HG03097 (cell line): Measurements from ENCODE around the gene LECT2.

Source experiments
- ATAC-seq: cut with Tn5 transposase; IDR thresholded peaks from one replicate; pipeline ENCODE4 v1.9.1; 2021; ENCODE audit not compliant: unreplicated experiment, low FRiP score

Gene LECT2

DNA sequence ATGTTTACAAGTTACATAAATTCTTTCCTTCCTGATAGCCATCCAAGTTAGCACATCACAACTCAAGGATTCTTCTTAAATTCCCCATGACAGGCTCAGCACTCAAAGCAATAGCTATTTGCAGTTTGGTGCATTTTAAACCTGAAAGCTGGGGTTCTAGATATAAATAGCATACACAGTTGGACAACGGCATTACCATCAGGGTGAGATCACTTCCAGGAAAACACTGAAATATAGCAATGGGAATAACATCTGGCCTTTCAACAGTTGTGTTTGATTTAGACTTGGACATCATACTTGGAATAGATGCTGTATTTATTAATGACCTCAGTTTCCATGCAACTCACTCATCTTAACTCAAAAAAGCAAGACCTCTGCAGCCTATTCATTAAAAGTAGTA, 24.7 kb upstream of the LECT2 start:
- ATAC-seq: no peak

DNA sequence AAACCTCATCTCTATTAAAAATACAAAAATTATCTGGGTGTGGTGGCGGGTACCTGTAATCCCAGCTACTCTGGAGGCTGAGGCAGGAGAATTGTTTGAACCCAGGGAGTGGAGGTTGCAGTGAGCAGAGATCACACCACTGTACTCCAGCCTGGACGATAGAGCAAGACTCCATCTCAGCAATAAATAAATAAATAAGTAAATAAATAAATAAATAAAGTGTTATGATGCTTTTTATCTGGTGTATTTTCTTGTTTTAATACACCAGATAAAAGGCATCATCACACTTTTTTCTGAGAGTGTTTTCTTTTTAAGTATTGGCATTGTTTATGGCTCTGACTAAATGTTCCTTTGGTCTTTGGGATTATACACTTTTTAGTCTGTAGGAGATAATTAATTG, 24.2 kb upstream of the LECT2 start:
- no peak for ATAC-seq

DNA sequence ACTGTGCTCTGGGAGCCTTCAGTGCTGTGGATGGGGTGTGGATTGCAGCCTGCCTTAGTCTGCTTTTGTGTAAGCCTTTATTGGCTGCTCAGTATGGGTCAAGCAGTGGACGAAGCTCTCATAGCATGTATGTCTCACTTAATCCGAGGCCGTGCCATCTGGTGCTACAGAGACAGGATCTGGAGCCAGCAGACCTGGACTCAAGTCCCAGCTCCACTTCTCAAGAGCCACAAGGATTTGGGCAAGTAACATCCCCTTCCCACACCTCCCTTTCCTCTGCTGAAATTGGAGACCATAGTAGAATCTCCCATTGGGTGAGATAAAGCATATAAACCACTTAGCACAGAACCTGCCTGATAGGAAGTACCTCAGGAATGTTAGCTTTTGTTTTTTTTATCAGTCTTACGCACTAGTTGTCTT, 23.4 kb upstream of the LECT2 start:
- no peak for ATAC-seq

DNA sequence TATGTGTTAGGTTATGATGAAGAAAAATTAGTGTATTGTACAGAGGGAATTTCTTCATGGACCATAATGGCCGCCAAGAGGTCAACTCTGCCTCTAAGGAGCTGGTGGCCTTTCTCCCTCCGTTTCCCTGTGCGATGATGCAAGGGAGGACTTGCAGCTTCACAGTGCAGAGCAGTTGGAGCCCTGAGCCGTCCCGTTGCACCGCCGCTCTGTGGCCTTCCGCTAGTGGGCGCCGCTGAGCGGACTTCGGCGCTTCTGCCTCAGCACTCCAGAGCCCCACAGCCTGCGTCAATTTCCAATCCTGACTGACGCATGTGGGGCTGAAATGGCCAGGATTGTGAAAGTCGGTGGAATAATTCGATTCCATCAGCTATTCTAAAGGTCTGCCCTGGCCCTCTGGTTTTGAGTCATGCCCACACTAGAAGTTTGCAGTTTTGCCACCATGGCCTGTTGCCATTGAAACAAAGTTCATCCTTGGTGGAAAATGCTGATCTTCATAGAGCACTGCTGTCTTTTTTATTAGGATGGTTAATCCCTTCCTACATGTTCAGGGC, 22.7 kb upstream of the LECT2 start:
- ATAC-seq: no peak

DNA sequence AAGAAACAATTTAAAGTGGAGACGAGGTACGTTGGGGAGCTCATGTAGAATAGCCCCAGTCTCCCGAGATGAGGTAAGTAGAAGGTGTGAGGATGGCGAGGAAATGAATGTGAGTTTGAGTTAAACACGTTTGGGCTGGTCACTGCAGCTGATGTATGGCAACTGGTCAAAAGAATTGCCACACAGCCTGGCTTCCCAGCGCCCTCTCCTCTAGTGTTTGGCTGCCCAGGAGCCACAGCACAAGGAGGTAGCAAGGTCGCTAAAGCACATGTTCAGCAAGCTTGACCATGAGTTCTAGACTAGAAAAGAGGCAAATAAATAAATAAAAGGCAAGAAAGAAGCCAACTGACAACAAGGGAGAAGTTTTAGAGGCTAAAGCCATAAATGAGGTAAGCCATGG, 21.4 kb upstream of the LECT2 start:
- ATAC-seq: no peak

DNA sequence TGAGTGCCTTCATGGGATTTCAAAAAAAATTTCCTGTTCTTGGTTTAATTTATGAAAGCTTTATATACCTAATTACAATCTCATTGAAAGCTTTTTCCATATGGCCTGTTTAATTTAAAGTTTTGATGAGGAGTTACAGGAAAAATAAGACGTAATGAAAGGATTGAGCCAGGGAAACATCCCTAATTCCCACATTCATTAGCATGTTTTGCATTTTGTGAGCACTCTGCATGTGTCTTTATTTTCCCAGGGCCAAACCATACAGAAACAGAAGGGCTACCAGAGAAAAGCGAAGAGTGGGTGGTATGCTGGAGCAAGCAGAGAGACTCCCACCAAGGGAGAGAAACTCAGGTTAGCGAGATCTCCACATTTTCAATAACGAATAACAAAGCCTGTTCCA, 20.3 kb upstream of the LECT2 start:
- ATAC-seq: no peak

DNA sequence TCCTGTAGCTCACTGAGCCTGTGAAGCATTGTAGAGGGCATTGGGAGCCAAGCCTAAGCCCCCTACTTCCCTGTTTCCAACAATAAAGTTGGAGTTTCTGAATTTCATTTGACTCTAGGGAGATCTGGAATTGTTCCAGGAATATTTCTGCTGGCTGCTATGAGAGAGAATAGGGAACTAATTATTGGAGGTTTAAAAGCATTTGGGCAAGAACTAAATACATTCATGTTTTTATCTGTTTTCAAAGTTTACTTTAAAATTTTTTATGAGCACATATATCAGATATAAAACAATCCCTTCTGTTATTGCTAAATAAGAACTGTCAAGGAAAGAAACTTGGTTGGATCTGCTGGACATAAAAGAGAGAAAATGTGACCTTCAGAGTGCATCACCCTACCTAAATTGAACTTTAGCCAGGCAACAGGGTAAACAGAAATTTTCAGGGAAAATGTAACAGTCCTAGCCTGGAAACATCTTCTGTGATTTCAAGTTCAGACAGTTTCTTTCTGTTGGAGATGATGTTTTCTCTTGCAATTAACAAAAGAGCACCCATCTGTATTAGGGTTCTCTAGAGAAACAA, 19.3 kb upstream of the LECT2 start:
- ATAC-seq: no peak

DNA sequence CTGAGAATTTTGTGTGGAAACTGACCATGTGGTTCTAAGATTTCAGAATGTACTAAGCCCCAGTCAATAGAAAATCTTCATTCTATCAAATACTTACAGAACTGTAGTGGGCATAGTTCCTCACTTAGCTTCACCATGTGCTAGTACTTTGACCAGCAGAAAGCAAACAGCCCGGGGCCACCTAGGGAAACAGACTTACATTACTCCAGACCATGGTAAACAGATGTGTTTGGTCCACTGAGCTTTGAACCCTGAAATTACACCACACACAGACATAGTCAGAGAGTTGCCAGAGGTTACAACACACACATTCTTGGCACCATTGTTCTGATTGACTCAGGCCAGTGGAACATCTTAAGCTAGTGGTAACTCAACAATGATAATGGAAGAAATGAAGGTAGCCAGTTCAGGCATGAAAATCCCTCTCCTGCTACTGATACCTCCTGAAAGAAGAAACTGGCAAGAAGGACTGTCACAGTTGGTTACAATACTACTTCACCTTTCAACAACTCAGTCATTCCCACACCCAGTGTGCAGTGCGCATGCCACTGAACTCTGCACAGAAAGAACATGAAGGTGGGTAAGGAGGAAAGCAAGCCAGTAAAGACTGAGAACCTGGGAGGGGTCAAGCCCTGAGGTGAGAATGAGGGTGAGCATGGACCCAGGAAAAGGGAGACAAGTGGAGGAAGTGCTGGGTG, 18.7 kb upstream of the LECT2 start:
- no peak for ATAC-seq

DNA sequence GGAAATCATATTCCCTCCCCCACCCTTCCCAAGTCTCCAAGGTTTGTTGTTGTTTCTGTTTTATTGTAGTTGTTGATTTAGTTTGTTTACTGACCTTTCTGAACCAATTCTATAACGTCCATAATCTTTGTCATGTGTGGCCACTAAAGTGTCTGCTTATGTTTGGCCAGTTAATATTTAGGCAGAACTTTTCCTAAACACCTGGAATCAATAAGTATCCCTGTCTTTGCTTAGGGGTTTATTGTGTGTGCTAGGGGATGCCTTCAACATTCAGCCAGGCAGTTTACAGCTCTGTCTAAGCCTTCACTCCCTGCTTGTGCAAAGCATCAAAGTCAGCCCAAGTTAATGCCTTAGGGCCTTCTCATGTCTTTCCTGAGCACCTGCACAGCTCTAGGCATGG, 16.9 kb upstream of the LECT2 start:
- no peak for ATAC-seq

DNA sequence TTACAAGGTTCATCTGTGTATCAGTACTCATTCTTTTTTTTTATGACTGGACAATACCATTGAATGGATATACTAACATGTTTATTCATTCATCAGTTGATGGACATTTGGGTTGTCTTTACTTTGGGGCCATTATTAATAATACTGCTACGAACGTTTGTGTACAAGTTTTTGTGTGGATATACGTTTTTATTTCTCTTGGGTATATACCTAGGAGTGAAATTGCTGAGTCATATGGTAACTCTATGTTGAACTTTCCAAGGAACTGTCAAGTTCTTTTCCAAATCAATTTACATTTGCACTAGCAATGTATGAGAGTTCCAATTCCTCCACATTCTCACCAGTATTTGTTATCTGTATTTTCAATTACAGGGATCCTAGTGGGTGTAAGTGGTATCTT, 12.0 kb upstream of the LECT2 start:
- ATAC-seq: no peak

DNA sequence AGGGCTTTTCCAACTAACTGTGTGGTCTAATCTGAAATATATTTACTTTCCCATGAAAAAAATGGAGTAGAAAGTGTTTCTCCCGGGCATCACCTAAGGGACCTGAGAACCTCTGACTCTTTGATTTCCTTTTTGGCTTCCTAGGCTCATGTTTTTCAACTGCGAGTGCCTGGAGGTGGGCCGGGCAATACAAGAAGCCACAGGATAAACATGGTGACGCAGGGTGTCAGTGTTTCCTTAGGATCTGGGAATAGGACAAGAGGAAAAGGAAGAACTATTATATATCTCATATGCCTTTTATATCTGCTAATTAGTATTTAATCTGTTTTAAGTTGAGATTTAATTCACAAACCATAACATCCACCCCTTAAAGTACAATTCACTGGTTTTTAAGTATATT, 11.4 kb upstream of the LECT2 start:
- ATAC-seq: no peak

DNA sequence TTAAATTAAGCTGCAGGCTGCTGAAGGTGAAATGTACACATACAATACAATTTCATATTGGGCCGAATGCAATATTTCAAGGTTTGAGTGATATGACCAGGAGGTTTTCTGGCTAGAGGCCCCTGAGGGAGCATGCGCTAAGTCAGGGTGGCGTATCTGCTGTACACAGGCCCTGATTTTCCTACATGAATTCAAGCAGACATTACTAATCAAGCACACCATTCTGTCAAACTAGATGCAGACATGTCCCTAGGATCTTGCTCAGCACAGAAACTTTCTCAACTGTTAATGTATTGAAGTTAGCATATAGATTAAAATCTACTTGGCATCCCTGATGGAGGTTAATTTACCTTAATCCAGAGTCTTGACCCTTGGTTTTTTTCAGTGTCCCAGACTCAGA, 10.7 kb upstream of the LECT2 start:
- ATAC-seq: no peak

DNA sequence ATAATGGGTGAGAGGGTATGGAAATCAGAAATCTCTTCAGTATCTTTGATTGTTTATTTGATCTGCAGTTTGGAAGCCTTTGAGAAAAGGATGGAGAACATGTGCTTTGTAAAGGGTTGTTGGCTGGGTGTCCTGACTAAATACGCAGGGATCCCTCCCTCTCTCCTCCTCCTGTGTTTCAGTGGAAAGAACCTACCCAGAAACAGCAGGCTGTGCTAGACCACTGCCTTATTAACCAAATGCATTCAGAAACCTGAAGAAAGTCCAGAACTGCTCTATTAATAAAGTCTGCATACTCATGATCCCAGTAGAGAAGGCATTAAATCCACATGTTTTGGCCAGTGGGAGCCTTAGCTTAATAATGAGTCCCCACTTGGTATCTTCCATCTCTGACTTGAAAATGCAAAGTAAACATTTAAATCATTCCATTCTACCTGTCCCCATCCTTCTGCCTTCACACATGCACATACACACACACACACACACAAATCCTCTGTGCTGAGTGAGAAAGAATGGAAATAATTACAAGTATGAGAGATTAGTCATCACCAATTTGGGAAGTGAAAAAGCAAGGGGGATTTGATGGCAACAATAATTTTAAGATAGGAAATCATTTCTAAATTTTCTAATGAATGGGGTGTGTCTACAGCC, 10.0 kb upstream of the LECT2 start:
- no peak for ATAC-seq

DNA sequence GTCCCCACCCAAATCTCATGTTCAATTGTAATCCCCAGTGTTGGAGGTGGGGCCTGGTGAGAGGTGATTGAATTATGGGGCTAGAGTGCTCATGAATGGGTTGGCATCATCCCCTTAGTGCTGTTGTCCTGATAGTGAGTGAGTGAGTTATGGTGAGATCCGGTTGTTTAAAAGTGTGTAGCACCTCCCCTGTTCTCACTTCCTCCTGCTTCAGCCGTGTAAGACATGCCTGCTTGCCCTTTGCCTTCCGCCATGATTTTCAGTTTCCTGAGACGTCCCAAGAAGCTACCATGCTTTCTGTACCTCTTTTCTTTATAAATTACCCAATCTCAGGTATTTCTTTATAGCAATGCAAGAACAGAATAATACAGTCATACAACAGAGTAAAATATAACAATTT, 742 bp upstream of the LECT2 start:
- no peak for ATAC-seq

DNA sequence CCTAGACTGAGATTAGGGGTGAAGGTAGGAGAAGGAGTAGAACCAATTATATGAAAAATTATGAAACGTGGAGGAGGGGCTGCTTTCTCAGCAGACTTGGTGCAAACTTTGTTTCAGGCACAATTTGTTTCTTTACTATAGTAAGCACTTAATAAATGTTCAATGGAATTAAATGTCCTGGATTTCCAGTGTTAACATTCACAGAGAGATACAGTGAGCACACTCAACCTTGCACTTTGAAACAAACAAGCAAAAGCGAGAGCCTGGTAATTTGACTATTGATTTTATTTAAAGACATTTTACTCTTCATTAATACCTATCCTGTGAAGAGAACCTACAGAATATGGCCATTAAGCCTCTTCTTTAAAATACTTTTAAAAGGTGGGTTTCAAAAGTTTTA, 933 bp downstream of the LECT2 start:
- ATAC-seq: no peak

DNA sequence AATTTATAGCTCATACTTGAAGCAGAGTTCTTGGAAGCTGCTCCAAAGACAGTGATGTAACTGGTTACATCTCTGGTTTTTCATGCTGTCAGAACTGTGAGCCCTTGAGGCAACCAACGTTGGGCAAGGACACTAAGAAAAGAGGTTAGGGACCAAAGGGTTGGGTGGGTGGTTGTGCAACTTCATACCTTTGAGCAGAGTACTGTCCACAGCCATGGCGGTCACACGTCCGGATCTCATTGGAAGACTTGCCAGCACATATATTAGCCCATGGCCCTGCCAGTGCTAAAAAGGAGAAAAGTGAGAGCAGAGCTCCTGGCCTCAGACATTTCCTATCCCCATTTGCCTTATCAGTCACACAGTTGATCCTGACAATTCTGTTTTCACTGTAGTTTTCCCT, 2.1 kb downstream of the LECT2 start:
- ATAC-seq: no peak

DNA sequence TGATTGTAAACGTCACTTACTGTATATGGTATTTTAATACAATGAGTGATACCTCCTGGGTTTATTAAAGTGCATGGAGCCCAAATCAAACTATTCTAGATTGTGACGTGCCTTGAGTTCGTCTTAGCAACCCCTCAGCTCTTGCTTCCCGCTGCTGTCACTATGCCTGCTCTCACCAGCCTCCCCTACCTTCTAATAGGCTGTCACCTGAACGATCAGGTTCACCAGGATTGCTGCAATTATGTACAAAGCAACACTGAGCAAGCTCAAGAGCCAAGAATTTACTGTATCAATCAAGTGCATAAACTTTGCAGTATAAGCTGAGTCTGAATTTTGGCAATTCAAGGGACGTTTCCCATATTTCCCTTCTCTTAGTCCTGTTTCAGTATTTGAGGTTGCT, 3.0 kb downstream of the LECT2 start:
- ATAC-seq: no peak

DNA sequence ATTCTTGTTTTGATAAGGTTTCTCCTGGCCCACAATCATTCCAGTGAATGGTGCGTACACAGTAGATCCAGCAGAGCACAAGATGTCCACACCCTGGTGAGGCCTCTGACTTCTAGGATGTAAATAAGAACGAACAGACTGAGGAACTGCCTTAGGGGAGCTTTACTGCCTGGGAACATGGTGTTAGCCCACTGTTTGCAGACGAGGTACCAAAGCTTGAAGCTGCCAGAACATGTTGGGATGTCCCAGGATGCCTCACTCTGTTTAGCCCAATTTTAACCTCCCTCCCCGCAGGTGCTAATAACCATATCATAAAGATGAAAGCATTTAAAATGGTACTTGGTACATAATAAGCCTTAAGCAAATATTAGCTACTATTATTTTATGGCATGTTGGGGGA, 3.5 kb downstream of the LECT2 start:
- ATAC-seq: no peak

DNA sequence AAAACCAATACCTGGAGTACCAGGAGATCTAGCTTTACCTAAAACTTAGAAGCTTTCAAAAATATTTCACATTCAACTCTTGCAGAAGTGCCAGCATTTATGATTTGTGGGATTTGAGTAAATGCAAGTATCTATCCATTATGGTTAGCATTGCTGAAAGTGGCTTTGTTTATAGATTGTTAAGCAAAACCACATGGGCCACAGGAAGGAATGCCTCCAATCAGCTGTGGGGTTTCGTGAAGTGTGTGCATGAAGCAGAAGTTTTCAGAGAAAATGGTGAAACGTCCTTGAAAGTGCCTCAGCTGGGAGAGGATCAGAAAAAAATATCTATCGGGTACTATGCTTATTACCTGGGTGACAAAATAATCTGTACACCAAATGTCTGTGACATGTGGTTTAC, 4.2 kb downstream of the LECT2 start:
- no peak for ATAC-seq

DNA sequence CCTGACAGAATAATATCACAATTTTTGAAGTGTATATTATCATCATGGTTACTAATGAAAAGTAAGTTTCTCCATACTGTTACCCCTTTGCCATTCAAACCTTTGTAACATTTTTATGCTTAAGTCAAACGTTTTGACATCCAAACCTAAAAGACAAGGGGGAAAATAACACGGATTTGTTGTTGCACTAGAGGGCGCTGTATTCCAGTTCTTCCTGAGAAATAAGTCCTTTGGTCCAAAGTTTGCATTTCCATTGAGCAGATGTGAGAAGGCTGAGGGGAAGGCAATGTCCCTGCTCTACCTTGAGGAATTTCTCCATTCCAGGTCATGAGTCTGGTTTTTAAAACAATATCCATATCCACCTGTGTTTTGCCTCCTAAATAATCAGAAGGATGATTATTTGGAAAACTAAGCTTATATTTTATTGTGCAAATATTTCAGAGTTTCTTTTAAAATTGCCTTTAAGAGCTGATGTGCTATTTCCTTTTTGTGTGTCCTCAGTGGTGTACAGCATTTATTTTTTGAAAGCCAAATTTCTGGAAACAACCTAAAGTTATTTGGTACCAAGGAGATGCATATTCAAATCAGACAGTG, 9.7 kb downstream of the LECT2 start:
- ATAC-seq: no peak

DNA sequence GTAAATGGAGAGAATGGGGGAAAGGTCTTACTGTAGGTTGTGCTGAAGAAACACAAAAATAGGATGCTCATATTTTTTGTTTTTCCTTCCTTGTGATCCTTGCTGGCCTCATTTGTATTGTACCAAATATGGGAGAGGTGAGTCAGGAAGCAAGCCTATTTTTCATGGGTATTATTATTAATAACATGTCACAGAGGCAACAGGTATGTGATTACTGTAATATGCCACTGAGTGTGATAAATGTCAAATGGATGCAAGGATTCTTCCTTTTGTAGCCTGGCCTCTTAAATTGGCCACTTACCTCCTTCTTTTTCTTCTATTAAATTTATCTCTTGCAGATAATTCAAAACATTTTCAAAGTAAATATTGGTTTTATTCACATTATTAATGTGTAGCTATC, 10.2 kb downstream of the LECT2 start:
- no peak for ATAC-seq
